Measurements from ENCODE around the gene BTRC. TPM values are rescaled to one million over a fixed set of nuclear protein-coding genes. Genes with fewer than 3 reads are reported as not detected.
"Not testable (repeated sequence)": the region's sequence is repeated elsewhere in the genome, so short reads cannot be mapped to it uniquely, and the experiment has no call there.

Gene BTRC
- total RNA-seq, 2 donors from 2014 or later = 13.5 to 16.6 TPM

GRCh38 chr10:101355072-101355706 lies 1.2 kb downstream of the BTRC start:
- Mint-ChIP-seq H3K9me3 (no peaks in the 10 kb centered on the region), H3K36me3 (no peaks in the 10 kb centered on the region), H3K27ac (peak overlapping the region; percentile 85 to 90), H3K4me1 (ENCODE audit: low read depth in 2 of 2) (peaks cover 21 to 23% of the 10 kb centered on the region in 2 donors), H3K4me3 (peak overlapping the region; percentile 92), H3K27me3 (peaks cover 7 to 10% of the 10 kb centered on the region in 2 donors)
- no peak for ATAC-seq
- no peak for DNase-seq (ENCODE audit: low spot score)

- ATAC-seq (no peak), DNase-seq (ENCODE audit: low spot score) (no peak)
- Mint-ChIP-seq H3K27ac (no peak overlapping the region), H3K4me3 (no peak overlapping the region), H3K36me3 (no peaks in the 10 kb centered on the region), H3K27me3 (peaks cover 0 to 5% of the 10 kb centered on the region in 2 donors), H3K9me3 (no peaks in the 10 kb centered on the region), H3K4me1 (ENCODE audit: low read depth in 2 of 2) (peaks cover 21 to 23% of the 10 kb centered on the region in 2 donors)
Observed at GRCh38 chr10:101356132-101356531, 2.2 kb downstream of the BTRC start.

- no peak overlapping the region for H3K27ac Mint-ChIP-seq
- H3K27me3 Mint-ChIP-seq = no peaks in the 10 kb centered on the region
- no peaks in the 10 kb centered on the region for H3K9me3 Mint-ChIP-seq
- no peak overlapping the region for H3K4me3 Mint-ChIP-seq
- peaks cover 21 to 23% of the 10 kb centered on the region in 2 donors for H3K4me1 Mint-ChIP-seq (ENCODE audit: low read depth in 2 of 2)
- no peak for ATAC-seq
- DNase-seq (ENCODE audit: low spot score) = no peak
- no peaks in the 10 kb centered on the region for H3K36me3 Mint-ChIP-seq
Observed at GRCh38 chr10:101357958-101358357, 4.0 kb downstream of the BTRC start.

GRCh38 chr10:101358706-101359300 lies 4.8 kb downstream of the BTRC start:
- no peak for ATAC-seq
- H3K4me3 Mint-ChIP-seq = no peak overlapping the region
- peaks cover 18 to 20% of the 10 kb centered on the region in 2 donors for H3K4me1 Mint-ChIP-seq (ENCODE audit: low read depth in 2 of 2)

GRCh38 chr10:101360090-101360489 lies 6.1 kb downstream of the BTRC start:
- not testable (repeated sequence) for H3K27ac Mint-ChIP-seq; H3K36me3 Mint-ChIP-seq; H3K9me3 Mint-ChIP-seq; ATAC-seq; H3K27me3 Mint-ChIP-seq; H3K4me3 Mint-ChIP-seq; DNase-seq (ENCODE audit: low spot score)
- H3K4me1 Mint-ChIP-seq (ENCODE audit: low read depth in 2 of 2) = peaks cover 7 to 15% of the 10 kb centered on the region in 2 donors

More at GRCh38 chr10:101358706-101359300, 4.8 kb downstream of the BTRC start:
- no peaks in the 10 kb centered on the region for H3K9me3 Mint-ChIP-seq
- no peaks in the 10 kb centered on the region for H3K36me3 Mint-ChIP-seq
- DNase-seq (ENCODE audit: low spot score) = no peak
- no peaks in the 10 kb centered on the region for H3K27me3 Mint-ChIP-seq
- no peak overlapping the region for H3K27ac Mint-ChIP-seq

GRCh38 chr10:101360841-101361240 lies 6.9 kb downstream of the BTRC start:
- not testable (repeated sequence) for H3K36me3 Mint-ChIP-seq; DNase-seq (ENCODE audit: low spot score); ATAC-seq; H3K4me3 Mint-ChIP-seq; H3K9me3 Mint-ChIP-seq; H3K27ac Mint-ChIP-seq; H3K27me3 Mint-ChIP-seq; H3K4me1 Mint-ChIP-seq (ENCODE audit: low read depth in 2 of 2)

- DNase-seq (ENCODE audit: low spot score) (no peak), ATAC-seq (no peak)
- Mint-ChIP-seq H3K27ac (no peak overlapping the region), H3K27me3 (no peaks in the 10 kb centered on the region), H3K9me3 (no peaks in the 10 kb centered on the region), H3K36me3 (no peaks in the 10 kb centered on the region), H3K4me1 (ENCODE audit: low read depth in 2 of 2) (peaks cover 6 to 16% of the 10 kb centered on the region in 2 donors), H3K4me3 (no peak overlapping the region)
Observed at GRCh38 chr10:101363850-101364400, 10.0 kb downstream of the BTRC start.

GRCh38 chr10:101364721-101365120 lies 10.8 kb downstream of the BTRC start:
- ATAC-seq (no peak), DNase-seq (ENCODE audit: low spot score) (no peak)
- Mint-ChIP-seq H3K4me1 (ENCODE audit: low read depth in 2 of 2) (peaks cover 6 to 16% of the 10 kb centered on the region in 2 donors), H3K36me3 (no peaks in the 10 kb centered on the region), H3K4me3 (no peak overlapping the region), H3K27ac (no peak overlapping the region), H3K9me3 (no peaks in the 10 kb centered on the region), H3K27me3 (no peaks in the 10 kb centered on the region)

GRCh38 chr10:101367569-101368453 lies 13.8 kb downstream of the BTRC start:
- no peaks in the 10 kb centered on the region for H3K36me3 Mint-ChIP-seq
- ATAC-seq (no peak), DNase-seq (ENCODE audit: low spot score) (no peak)
- H3K4me1 Mint-ChIP-seq (ENCODE audit: low read depth in 2 of 2) = peaks cover 6 to 16% of the 10 kb centered on the region in 2 donors
- H3K27me3 Mint-ChIP-seq = no peaks in the 10 kb centered on the region
- H3K27ac Mint-ChIP-seq = no peak overlapping the region
- H3K4me3 Mint-ChIP-seq = no peak overlapping the region
- no peaks in the 10 kb centered on the region for H3K9me3 Mint-ChIP-seq

GRCh38 chr10:101373063-101373462 lies 19.1 kb downstream of the BTRC start:
- ATAC-seq = no peak

GRCh38 chr10:101373993-101374392 lies 20.0 kb downstream of the BTRC start:
- H3K27ac Mint-ChIP-seq; H3K9me3 Mint-ChIP-seq; H3K4me3 Mint-ChIP-seq; H3K36me3 Mint-ChIP-seq; H3K27me3 Mint-ChIP-seq; DNase-seq (ENCODE audit: low spot score); ATAC-seq: not testable (repeated sequence)
- H3K4me1 Mint-ChIP-seq (ENCODE audit: low read depth in 2 of 2) = peaks cover 4 to 14% of the 10 kb centered on the region in 2 donors

More at GRCh38 chr10:101373063-101373462, 19.1 kb downstream of the BTRC start:
- H3K27ac Mint-ChIP-seq = no peak overlapping the region
- no peaks in the 10 kb centered on the region for H3K27me3 Mint-ChIP-seq
- H3K4me3 Mint-ChIP-seq = no peak overlapping the region
- H3K9me3 Mint-ChIP-seq = no peaks in the 10 kb centered on the region
- H3K36me3 Mint-ChIP-seq = no peaks in the 10 kb centered on the region
- DNase-seq (ENCODE audit: low spot score) = no peak
- peaks cover 4 to 15% of the 10 kb centered on the region in 2 donors for H3K4me1 Mint-ChIP-seq (ENCODE audit: low read depth in 2 of 2)

- peaks cover 4 to 14% of the 10 kb centered on the region in 2 donors for H3K4me1 Mint-ChIP-seq (ENCODE audit: low read depth in 2 of 2)
- no peak overlapping the region for H3K4me3 Mint-ChIP-seq
- no peak overlapping the region for H3K27ac Mint-ChIP-seq
- ATAC-seq (no peak), DNase-seq (ENCODE audit: low spot score) (no peak)
- no peaks in the 10 kb centered on the region for H3K27me3 Mint-ChIP-seq
- H3K9me3 Mint-ChIP-seq = no peaks in the 10 kb centered on the region
- H3K36me3 Mint-ChIP-seq = no peaks in the 10 kb centered on the region
Observed at GRCh38 chr10:101375076-101375475, 21.1 kb downstream of the BTRC start.

GRCh38 chr10:101379663-101380352 lies 25.8 kb downstream of the BTRC start:
- H3K27ac Mint-ChIP-seq = no peak overlapping the region
- no peak overlapping the region for H3K4me3 Mint-ChIP-seq
- peaks cover 14 to 18% of the 10 kb centered on the region in 2 donors for H3K4me1 Mint-ChIP-seq (ENCODE audit: low read depth in 2 of 2)
- H3K27me3 Mint-ChIP-seq = no peaks in the 10 kb centered on the region
- no peaks in the 10 kb centered on the region for H3K9me3 Mint-ChIP-seq
- H3K36me3 Mint-ChIP-seq = no peaks in the 10 kb centered on the region
- DNase-seq (ENCODE audit: low spot score) = no peak
- no peak for ATAC-seq
